Measurements from ENCODE around the gene SMU1. TPM values are rescaled to one million over a fixed set of nuclear protein-coding genes. Genes with fewer than 3 reads are reported as not detected.
"Not testable (repeated sequence)": the region's sequence is repeated elsewhere in the genome, so short reads cannot be mapped to it uniquely, and the experiment has no call there.

Gene SMU1
- polyA plus RNA-seq, 1 donor, result 16.3 TPM

GRCh38 chr9:33105959-33106358 is 29.5 kb upstream of the SMU1 start:
- no peak for DNase-seq (ENCODE audit: low read depth)

GRCh38 chr9:33105504-33105903 is 29.0 kb upstream of the SMU1 start:
- no peak for DNase-seq (ENCODE audit: low read depth)

- no peak for DNase-seq (ENCODE audit: low read depth)
Observed at GRCh38 chr9:33104401-33104800, 27.9 kb upstream of the SMU1 start.

GRCh38 chr9:33103501-33104281 is 27.2 kb upstream of the SMU1 start:
- DNase-seq (ENCODE audit: low read depth), result no peak

- no peak for DNase-seq (ENCODE audit: low read depth)
Observed at GRCh38 chr9:33102551-33103210, 26.2 kb upstream of the SMU1 start.

- DNase-seq (ENCODE audit: low read depth), result no peak
Observed at GRCh38 chr9:33101104-33101951, 24.9 kb upstream of the SMU1 start.

- no peak for DNase-seq (ENCODE audit: low read depth)
Observed at GRCh38 chr9:33099754-33100153, 23.3 kb upstream of the SMU1 start.

GRCh38 chr9:33097192-33097591 is 20.7 kb upstream of the SMU1 start:
- DNase-seq (ENCODE audit: low read depth), result no peak

- DNase-seq (ENCODE audit: low read depth), result no peak
Observed at GRCh38 chr9:33092634-33093033, 16.2 kb upstream of the SMU1 start.

- DNase-seq (ENCODE audit: low read depth), result not testable (repeated sequence)
Observed at GRCh38 chr9:33085672-33086071, 9.2 kb upstream of the SMU1 start.

GRCh38 chr9:33082538-33083326 is 6.3 kb upstream of the SMU1 start:
- no peak for DNase-seq (ENCODE audit: low read depth)

- DNase-seq (ENCODE audit: low read depth), result no peak
Observed at GRCh38 chr9:33082128-33082527, 5.7 kb upstream of the SMU1 start.

GRCh38 chr9:33081128-33081851 is 4.8 kb upstream of the SMU1 start:
- peak; percentile 85 for DNase-seq (ENCODE audit: low read depth)

- no peak for DNase-seq (ENCODE audit: low read depth)
Observed at GRCh38 chr9:33080534-33080933, 4.1 kb upstream of the SMU1 start.

- DNase-seq (ENCODE audit: low read depth), result no peak
Observed at GRCh38 chr9:33068991-33069390, 7.5 kb downstream of the SMU1 start.

- DNase-seq (ENCODE audit: low read depth), result no peak
Observed at GRCh38 chr9:33065157-33066076, 11.1 kb downstream of the SMU1 start.

- DNase-seq (ENCODE audit: low read depth), result no peak
Observed at GRCh38 chr9:33051144-33051543, 25.3 kb downstream of the SMU1 start.

- DNase-seq (ENCODE audit: low read depth), result no peak
Observed at GRCh38 chr9:33049680-33050361, 26.7 kb downstream of the SMU1 start.

- no peak for DNase-seq (ENCODE audit: low read depth)
Observed at GRCh38 chr9:33048054-33048465, 28.4 kb downstream of the SMU1 start.

Measured in forelimb muscle (tissue), 1 donor.